Measurements from ENCODE around the gene AVEN.
"Not testable (repeated sequence)": the region's sequence is repeated elsewhere in the genome, so short reads cannot be mapped to it uniquely, and the experiment has no call there.

The AVEN gene

GRCh38 chr15:34043813-34044212 lies 4.8 kb upstream of the AVEN start:
- Histone ChIP-seq H4K20me1 (no peaks in the 10 kb centered on the region), H3K36me3 (no peaks in the 10 kb centered on the region), H3K4me2 (no peak overlapping the region), H3K9ac (no peak overlapping the region), H3K27me3 (no peaks in the 10 kb centered on the region), H3K4me1 (peaks cover 14% of the 10 kb centered on the region), H3K4me3 (no peak overlapping the region), H3K9me3 (peaks cover 16% of the 10 kb centered on the region), H3K27ac (no peak overlapping the region)
- TF ChIP-seq Cebpa-rat (IDR thresholded peaks at IDR 0.05) = no peak

- Histone ChIP-seq H3K4me3 (no peak overlapping the region), H4K20me1 (no peaks in the 10 kb centered on the region), H3K27ac (no peak overlapping the region), H3K9me3 (peaks cover 11% of the 10 kb centered on the region), H3K9ac (no peak overlapping the region), H3K4me1 (peaks cover 14% of the 10 kb centered on the region), H3K4me2 (no peak overlapping the region), H3K27me3 (no peaks in the 10 kb centered on the region), H3K36me3 (no peaks in the 10 kb centered on the region)
- TF ChIP-seq Cebpa-rat (IDR thresholded peaks at IDR 0.05) = no peak
These were observed 4.4 kb upstream of the AVEN start for GRCh38 chr15:34043391-34043790.

GRCh38 chr15:34039790-34040113 lies 748 bp upstream of the AVEN start:
- no peak for TF ChIP-seq Cebpa-rat (IDR thresholded peaks at IDR 0.05)
- Histone ChIP-seq H3K9ac (peak overlapping the region; percentile 98), H3K4me1 (peaks cover 19% of the 10 kb centered on the region), H3K9me3 (no peaks in the 10 kb centered on the region), H3K27ac (peak overlapping the region; percentile 100), H3K36me3 (no peaks in the 10 kb centered on the region), H3K4me2 (peak overlapping the region; percentile 82), H3K27me3 (no peaks in the 10 kb centered on the region), H4K20me1 (no peaks in the 10 kb centered on the region), H3K4me3 (peak overlapping the region; percentile 78)

- H3K9ac ChIP-seq = peak overlapping the region; percentile 98
- peak overlapping the region; percentile 82 for H3K4me2 ChIP-seq
- no peaks in the 10 kb centered on the region for H3K9me3 ChIP-seq
- no peaks in the 10 kb centered on the region for H3K36me3 ChIP-seq
- H3K27ac ChIP-seq = peak overlapping the region; percentile 100
- H3K4me3 ChIP-seq = peak overlapping the region; percentile 78
- TF ChIP-seq Cebpa-rat (IDR thresholded peaks at IDR 0.05) = no peak
- H3K27me3 ChIP-seq = no peaks in the 10 kb centered on the region
- H4K20me1 ChIP-seq = no peaks in the 10 kb centered on the region
- H3K4me1 ChIP-seq = peaks cover 19% of the 10 kb centered on the region
These were observed 757 bp downstream of the AVEN start for GRCh38 chr15:34038023-34038870.

GRCh38 chr15:34031987-34032760 lies 6.8 kb downstream of the AVEN start:
- no peaks in the 10 kb centered on the region for H3K36me3 ChIP-seq
- no peak overlapping the region for H3K27ac ChIP-seq
- no peak overlapping the region for H3K9ac ChIP-seq
- no peak overlapping the region for H3K4me2 ChIP-seq
- H3K4me1 ChIP-seq = no peaks in the 10 kb centered on the region
- TF ChIP-seq Cebpa-rat (IDR thresholded peaks at IDR 0.05) = no peak
- H3K9me3 ChIP-seq = peaks cover 11% of the 10 kb centered on the region; the same call in 1 of the 2 replicates
- no peaks in the 10 kb centered on the region for H3K27me3 ChIP-seq
- no peak overlapping the region for H3K4me3 ChIP-seq
- H4K20me1 ChIP-seq = no peaks in the 10 kb centered on the region

GRCh38 chr15:34027606-34028005 lies 11.4 kb downstream of the AVEN start:
- H3K27me3 ChIP-seq = no peaks in the 10 kb centered on the region
- H3K9ac ChIP-seq = no peak overlapping the region
- H4K20me1 ChIP-seq = no peaks in the 10 kb centered on the region
- no peak for TF ChIP-seq Cebpa-rat (IDR thresholded peaks at IDR 0.05)
- H3K4me3 ChIP-seq = no peak overlapping the region
- H3K4me2 ChIP-seq = no peak overlapping the region
- peaks cover 11% of the 10 kb centered on the region for H3K4me1 ChIP-seq
- H3K9me3 ChIP-seq = peaks cover 12% of the 10 kb centered on the region; the same call in 1 of the 2 replicates
- H3K36me3 ChIP-seq = no peaks in the 10 kb centered on the region
- no peak overlapping the region for H3K27ac ChIP-seq

GRCh38 chr15:34025252-34025651 lies 13.8 kb downstream of the AVEN start:
- Histone ChIP-seq H4K20me1 (no peaks in the 10 kb centered on the region), H3K36me3 (no peaks in the 10 kb centered on the region), H3K27me3 (no peaks in the 10 kb centered on the region), H3K9ac (no peak overlapping the region), H3K4me3 (no peak overlapping the region), H3K4me1 (peaks cover 11% of the 10 kb centered on the region), H3K9me3 (peaks cover 12% of the 10 kb centered on the region; the same call in 1 of the 2 replicates), H3K27ac (no peak overlapping the region), H3K4me2 (peak overlapping the region; percentile 52)
- no peak for TF ChIP-seq Cebpa-rat (IDR thresholded peaks at IDR 0.05)

- Histone ChIP-seq H3K36me3 (no peaks in the 10 kb centered on the region), H4K20me1 (no peaks in the 10 kb centered on the region), H3K4me1 (peaks cover 11% of the 10 kb centered on the region), H3K27ac (no peak overlapping the region), H3K9me3 (peaks cover 18% of the 10 kb centered on the region), H3K4me3 (no peak overlapping the region), H3K27me3 (no peaks in the 10 kb centered on the region), H3K4me2 (no peak overlapping the region), H3K9ac (no peak overlapping the region)
- TF ChIP-seq Cebpa-rat (IDR thresholded peaks at IDR 0.05) = no peak
These were observed 15.1 kb downstream of the AVEN start for GRCh38 chr15:34023907-34024306.

- no peaks in the 10 kb centered on the region for H3K4me1 ChIP-seq
- H3K27me3 ChIP-seq = no peaks in the 10 kb centered on the region
- no peaks in the 10 kb centered on the region for H3K36me3 ChIP-seq
- no peak overlapping the region for H3K4me3 ChIP-seq
- no peaks in the 10 kb centered on the region for H4K20me1 ChIP-seq
- no peak for TF ChIP-seq Cebpa-rat (IDR thresholded peaks at IDR 0.05)
- H3K9ac ChIP-seq = no peak overlapping the region
- H3K9me3 ChIP-seq = peaks cover 16% of the 10 kb centered on the region
- H3K27ac ChIP-seq = no peak overlapping the region
- no peak overlapping the region for H3K4me2 ChIP-seq
These were observed 19.5 kb downstream of the AVEN start for GRCh38 chr15:34019369-34019990.

- peaks cover 16% of the 10 kb centered on the region for H3K9me3 ChIP-seq
- not testable (repeated sequence) for H3K4me2 ChIP-seq, H3K27me3 ChIP-seq, H3K36me3 ChIP-seq, H3K9ac ChIP-seq, H3K4me1 ChIP-seq, H3K4me3 ChIP-seq, H4K20me1 ChIP-seq, H3K27ac ChIP-seq
These were observed 20.3 kb downstream of the AVEN start for GRCh38 chr15:34018738-34019137.

Measured in BLaER1 (cell line).